ENCODE measurements around the gene LRBA. TPM values are rescaled to one million over a fixed set of nuclear protein-coding genes. Genes with fewer than 3 reads are reported as not detected.
A peak's percentile ranks its signal among the peaks of the same experiment; 100 is the strongest.

LRBA gene
- total RNA-seq, 1 donor: 38.4 TPM

GRCh38 chr4:150619042-150619441 lies 396.0 kb downstream of the LRBA start:
- DNase-seq (ENCODE audit: low read depth): peak; percentile 17
- no peak overlapping the region for H3K4me3 ChIP-seq (ENCODE audit: low read depth, low read length)
- TF ChIP-seq CTCF (IDR thresholded peaks at IDR 0.05; ENCODE audit: insufficient read depth, low read depth, low read length): no peak

GRCh38 chr4:150609131-150609530 lies 406.0 kb downstream of the LRBA start:
- no peak overlapping the region for H3K4me3 ChIP-seq (ENCODE audit: low read depth, low read length)
- DNase-seq (ENCODE audit: low read depth): no peak
- no peak for TF ChIP-seq CTCF (IDR thresholded peaks at IDR 0.05; ENCODE audit: insufficient read depth, low read depth, low read length)

GRCh38 chr4:150600812-150601445 lies 414.2 kb downstream of the LRBA start:
- DNase-seq (ENCODE audit: low read depth): no peak
- no peak for TF ChIP-seq CTCF (IDR thresholded peaks at IDR 0.05; ENCODE audit: insufficient read depth, low read depth, low read length)
- H3K4me3 ChIP-seq (ENCODE audit: low read depth, low read length): no peak overlapping the region

GRCh38 chr4:150599547-150599946 lies 415.5 kb downstream of the LRBA start:
- no peak for TF ChIP-seq CTCF (IDR thresholded peaks at IDR 0.05; ENCODE audit: insufficient read depth, low read depth, low read length)
- no peak overlapping the region for H3K4me3 ChIP-seq (ENCODE audit: low read depth, low read length)
- no peak for DNase-seq (ENCODE audit: low read depth)

GRCh38 chr4:150598909-150599308 lies 416.2 kb downstream of the LRBA start:
- no peak overlapping the region for H3K4me3 ChIP-seq (ENCODE audit: low read depth, low read length)
- DNase-seq (ENCODE audit: low read depth): no peak
- TF ChIP-seq CTCF (IDR thresholded peaks at IDR 0.05; ENCODE audit: insufficient read depth, low read depth, low read length): no peak

GRCh38 chr4:150593996-150594395 lies 421.1 kb downstream of the LRBA start:
- no peak for DNase-seq (ENCODE audit: low read depth)
- no peak overlapping the region for H3K4me3 ChIP-seq (ENCODE audit: low read depth, low read length)
- TF ChIP-seq CTCF (IDR thresholded peaks at IDR 0.05; ENCODE audit: insufficient read depth, low read depth, low read length): peak; percentile 31

- no peak overlapping the region for H3K4me3 ChIP-seq (ENCODE audit: low read depth, low read length)
- no peak for TF ChIP-seq CTCF (IDR thresholded peaks at IDR 0.05; ENCODE audit: insufficient read depth, low read depth, low read length)
- no peak for DNase-seq (ENCODE audit: low read depth)
Measured at GRCh38 chr4:150591904-150592303, 423.2 kb downstream of the LRBA start.

Measured in fibroblast of villous mesenchyme (primary cell).